Activated CD4-positive, alpha-beta T cell treated with anti-CD3 and anti-CD28 coated beads, Interleukin-2, amount 50 U/mL, for 24 hours (primary cell): ENCODE results near the gene SPINK9.

Experiments used
- DNase-seq, 2 donors: peaks; one replicate each; pipeline ENCODE4 v3.0.0-alpha.2; 2020; ENCODE audit warnings: low read depth in 1 of 2, low spot score in 1 of 2

SPINK9 gene, protein sequence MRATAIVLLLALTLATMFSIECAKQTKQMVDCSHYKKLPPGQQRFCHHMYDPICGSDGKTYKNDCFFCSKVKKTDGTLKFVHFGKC

DNA sequence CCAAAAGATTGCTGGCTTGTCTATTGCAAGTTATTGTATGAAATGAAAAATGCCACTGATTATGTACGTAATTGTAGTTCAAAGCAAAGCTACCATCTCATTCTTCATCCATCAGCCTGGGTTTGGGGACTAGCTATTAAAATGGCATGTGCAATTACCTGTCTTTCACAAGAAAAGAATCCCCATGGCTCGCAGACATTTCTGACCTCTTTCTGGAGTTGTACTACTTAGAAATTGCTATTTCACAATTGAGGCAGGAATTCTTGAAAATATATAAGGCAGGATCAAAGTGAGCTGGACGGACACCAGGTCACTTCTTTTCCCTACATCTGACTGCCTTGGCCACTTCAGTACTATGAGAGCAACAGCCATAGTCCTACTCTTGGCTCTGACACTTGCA, at the start of gene SPINK9:
TSS of gene SPINK9 (plus strand) at position 301 of the 400 bp plus-strand sequence. CDS start at position 356, 55 bp downstream.
- DNase-seq = no peak

DNA sequence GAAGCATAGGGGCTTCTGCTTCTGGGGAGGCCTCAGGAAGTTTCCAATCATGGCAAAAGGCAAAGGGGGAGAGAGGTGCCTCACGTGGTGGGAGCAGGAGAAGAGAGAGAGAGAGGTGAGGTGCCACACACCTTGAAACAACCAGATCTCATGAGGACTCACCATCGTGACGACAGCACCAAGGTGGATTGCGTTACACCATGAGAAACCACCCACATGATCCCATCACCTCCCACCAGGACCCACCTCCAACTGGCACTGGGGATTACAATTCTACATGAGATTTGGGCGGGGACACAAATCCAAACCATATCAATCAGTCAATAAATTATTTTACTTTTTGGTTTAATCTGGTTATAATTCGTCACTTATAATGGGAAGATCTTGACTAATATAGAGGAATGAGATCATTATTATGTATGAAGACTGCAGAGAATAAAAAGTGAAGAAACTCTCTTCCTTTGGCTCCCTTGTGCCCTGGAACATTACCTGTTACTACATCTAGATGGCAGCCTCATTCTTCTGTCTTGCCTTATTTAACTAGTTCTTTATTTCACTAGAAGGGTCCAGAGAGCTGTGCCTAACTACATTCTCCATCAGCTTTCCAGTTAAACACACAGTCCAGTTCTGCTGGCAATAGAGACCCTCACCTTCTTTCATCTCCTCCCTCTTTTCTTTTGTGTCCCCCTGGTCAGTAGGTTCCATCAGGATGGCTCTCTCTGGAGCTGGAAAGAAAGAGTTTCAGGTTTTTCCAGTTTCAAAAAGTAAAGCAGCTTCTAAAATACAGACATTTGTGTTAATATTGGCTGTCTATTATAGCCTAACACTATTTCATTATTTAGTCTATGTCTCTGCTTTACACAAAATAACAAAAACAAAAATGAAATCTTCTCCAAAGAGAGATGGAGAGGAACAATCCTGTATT, 44.8 kb upstream of the SPINK9 start:
- DNase-seq = no peak

DNA sequence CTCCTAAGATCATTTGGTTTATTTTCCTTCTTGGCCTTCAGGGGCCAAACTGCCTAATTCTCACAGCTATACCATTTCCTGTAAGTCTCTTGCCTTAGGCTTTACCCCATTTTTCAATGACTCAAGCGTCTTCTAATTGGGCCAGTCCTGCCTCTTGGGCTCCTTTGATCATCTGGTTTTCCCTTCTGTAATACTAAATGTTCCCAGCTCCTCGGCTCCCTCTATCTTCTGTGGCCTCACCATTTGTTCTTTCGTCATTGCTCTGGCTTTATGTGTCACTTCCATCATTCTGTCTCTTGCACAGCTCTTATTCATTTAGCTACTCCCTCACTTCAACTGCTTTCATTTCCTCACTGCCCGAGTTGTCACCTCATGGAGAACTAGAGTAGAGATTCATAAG, 37.6 kb upstream of the SPINK9 start:
- no peak for DNase-seq

DNA sequence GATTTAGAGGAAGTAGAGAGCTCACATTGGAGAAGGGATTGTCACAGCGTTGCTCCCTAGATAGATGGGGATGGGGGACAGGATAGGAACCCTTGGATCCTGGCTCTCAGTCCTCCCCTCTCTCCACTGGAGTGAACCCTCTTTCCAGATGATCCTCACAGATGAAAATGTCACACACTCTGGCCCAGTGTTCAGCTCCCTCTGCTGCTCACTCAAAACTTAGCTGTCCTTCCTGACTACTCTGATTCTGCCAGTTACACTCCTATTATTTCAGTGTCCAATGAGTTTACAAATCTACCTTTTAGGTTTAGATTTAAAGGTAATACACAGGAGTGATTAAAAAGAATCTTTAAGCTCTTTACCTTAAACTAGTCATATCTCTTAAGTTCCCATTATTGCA, 28.9 kb upstream of the SPINK9 start:
- no peak for DNase-seq

DNA sequence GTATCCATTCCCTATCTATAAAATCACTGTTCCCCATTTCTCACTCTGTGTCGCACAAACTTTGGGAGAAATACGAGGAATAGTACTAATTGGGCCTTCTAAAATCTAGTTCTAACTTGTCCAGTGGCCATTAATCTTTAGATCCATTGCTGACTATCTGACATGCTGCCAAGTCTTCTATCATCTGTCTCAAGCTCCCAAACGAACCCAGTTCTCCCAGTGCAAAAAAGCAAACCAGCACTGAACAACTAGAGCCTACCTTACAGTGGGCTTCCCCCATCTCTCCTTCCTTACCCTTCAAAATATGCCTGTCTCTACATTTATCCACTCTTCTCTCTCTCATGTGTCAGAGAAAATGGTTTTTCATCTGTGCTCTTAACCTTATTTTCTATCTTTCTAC, 26.3 kb upstream of the SPINK9 start:
- DNase-seq = no peak

DNA sequence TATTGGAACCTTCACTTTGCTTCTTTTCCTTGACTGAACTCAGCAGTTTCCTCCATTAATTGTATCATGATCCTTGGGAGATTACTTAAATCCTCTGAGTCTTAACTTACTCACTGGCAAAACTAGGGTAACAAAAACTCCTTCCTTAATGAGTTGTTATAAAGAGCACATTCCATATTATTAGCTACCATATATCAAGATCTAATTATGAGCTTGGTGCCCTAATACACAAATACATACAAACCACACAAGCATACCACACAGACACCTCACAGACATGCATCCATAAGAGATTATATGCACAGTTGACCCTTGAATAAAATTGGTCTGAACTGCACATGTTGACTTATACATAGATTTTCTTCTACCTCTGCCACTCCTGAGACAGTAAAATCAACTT, 25.6 kb upstream of the SPINK9 start:
- DNase-seq = no peak

DNA sequence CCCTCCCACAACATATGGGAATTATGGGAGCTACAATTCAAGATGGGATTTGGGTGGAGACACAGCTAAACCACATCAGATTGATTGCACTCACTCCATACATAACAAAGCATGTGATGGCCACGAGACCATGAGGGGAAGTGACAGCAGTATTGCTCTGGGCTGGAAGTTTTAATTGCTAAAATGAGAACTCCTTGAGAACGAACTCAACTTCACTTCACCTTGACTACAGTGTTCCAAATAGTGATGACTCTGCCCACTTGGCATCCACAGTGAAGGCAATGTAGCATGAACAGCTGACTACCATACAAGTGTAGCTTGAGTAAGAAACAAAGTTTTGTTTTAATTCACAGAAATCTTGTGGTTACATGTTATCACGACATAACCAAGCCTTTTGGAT, 23.9 kb upstream of the SPINK9 start:
- DNase-seq = no peak

DNA sequence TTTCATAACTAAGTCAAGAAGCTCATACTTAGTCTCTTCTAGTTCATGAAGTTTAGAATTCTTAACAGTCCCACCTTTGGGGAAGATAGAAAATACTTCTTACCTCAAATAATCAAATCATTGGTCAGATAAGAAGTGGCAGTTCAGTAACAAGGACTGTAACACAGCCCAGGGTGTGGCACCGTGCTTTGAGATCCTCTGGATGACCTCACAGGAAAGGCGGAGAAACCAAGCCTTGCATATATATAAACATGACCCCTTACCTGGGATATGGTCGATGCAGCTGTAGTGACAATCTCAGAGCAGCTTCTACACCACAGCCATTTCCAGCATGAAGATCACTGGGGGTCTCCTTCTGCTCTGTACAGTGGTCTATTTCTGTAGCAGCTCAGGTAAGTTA, 23.2 kb upstream of the SPINK9 start, which contains the start of gene SPINK7:
TSS of gene SPINK7 (plus strand) at position 271 of the 400 bp plus-strand sequence. CDS start at position 332, 61 bp downstream.
- no peak for DNase-seq

DNA sequence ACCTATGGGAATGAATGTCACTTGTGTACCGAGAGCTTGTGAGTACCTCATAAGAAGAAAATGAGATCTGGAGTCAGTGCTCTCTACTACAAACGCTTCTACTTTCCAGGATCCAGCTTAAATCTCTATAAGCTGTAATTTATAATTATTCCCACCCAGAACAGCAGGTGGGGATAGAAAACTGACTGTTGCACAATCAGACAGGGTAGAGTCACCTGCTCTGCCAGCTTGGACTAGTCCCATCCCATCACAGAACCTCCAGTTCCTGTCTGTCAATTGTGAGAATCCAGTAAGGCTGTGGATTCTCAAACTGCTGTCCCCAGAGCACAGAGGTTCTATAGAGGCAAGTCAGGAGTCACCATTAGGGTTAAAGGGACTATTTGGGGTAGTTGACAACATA, 21.2 kb upstream of the SPINK9 start:
- DNase-seq = no peak

DNA sequence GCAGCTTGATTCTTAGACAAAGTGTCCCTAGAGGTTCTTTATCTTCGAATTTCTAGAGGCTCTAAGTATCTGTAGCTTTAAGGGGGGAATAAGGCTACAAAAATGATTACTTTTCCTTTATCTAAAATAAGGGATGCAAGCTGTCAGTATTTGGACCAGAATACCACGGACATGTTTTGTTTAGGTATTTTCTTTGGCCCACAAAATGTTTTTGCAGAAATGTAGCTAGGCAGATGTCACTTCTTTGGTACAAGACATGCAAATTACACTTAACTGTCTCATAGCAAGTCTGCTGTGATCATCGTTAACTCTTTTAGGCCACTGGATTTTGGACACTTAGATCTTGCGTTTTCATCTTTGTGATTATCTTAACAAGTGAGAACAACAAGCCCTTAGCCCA, 20.6 kb upstream of the SPINK9 start:
- no peak for DNase-seq

DNA sequence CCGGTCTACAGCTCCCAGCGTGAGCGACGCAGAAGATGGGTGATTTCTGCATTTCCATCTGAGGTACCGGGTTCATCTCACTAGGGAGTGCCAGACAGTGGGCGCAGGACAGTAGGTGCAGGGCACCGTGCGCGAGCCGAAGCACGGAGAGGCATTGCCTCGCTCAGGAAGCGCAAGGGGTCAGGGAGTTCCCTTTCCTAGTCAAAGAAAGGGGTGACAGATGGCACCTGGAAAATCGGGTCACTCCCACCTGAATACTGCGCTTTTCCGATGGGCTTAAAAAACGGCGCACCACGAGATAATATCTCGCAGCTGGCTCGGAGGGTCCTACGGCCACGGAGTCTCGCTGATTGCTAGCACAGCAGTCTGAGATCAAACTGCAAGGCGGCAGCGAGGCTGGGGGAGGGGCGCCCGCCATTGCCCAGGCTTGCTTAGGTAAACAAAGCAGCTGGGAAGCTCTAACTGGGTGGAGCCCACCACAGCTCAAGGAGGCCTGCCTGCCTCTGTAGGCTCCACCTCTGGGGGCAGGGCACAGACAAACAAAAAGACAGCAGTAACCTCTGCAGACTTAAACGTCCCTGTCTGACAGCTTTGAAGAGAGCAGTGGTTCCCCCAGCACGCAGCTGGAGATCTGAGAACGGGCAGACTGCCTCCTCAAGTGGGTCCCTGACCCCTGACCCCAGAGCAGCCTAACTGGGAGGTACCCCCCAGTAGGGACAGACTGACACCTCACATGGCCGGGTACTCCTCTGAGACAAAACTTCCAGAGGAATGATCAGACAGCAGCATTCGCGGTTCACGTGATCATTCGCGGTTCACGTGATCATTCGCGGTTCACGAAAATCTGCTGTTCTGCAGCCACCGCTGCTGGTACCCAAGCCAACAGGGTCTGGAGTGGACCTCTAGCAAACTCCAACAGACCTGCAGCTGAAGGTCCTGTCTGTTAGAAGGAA, 15.1 kb upstream of the SPINK9 start:
- DNase-seq = peak in 1 of 2 donors; percentile 3

DNA sequence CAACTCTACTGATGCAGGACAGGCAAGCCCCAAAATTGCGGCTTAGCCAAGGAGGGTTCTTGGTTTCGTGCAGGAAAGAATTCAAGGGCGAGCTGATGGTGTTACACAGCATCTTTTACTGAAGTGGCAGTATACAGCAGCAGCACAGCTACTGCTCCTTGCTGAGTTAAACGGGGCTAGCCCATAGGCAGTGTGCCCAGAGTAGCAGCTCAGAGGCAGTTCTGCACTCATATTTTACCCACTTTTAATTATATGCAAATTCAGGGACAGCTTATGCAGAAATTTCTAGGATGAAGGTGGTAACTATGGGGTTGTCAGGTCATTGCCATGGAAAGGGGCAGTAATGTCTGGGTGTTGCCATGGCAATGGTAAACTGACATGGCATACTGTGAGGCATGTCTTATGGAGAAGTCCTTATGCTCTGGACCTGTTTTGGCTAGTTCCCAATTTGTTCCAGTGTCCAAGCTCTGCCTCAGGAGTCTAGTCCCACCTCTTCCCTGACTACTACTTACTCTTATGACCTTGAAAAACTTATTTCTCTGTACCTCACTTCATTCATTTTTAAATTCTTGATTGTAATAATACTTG, 2.0 kb upstream of the SPINK9 start:
- no peak for DNase-seq

DNA sequence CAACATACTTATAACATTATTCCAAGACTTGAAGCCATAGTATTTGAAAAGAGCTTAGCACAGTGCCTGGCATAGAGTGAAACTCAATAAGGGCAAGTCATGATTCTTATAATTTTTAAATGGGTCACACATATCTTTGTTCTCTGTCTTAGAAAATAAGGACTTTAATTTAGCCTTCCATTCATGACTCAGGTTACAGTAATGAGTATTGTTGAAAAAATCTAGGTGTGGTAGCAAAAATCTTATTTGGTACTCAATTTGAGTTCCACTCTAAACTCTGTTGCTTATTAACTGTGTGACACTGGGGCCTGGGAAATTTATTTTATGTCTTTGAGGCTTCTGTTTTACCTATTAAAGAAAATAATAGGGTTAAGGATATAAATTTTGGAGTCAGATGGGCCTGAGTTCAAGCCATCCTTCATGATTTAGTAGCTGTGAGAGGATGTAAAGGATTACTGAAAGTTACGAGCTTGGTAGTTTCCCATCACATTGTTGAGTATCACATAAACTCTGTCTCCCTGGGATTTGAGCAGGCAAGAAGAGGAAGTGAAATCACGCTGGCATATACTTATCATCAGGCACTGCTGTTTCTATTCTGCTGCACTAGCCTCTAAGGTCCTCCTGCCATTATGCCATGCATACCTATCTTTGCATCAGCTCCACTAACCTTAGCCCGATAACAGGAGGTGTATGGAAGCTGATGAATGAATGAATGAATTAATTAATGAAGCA, 1.5 kb downstream of the SPINK9 start:
- no peak for DNase-seq

DNA sequence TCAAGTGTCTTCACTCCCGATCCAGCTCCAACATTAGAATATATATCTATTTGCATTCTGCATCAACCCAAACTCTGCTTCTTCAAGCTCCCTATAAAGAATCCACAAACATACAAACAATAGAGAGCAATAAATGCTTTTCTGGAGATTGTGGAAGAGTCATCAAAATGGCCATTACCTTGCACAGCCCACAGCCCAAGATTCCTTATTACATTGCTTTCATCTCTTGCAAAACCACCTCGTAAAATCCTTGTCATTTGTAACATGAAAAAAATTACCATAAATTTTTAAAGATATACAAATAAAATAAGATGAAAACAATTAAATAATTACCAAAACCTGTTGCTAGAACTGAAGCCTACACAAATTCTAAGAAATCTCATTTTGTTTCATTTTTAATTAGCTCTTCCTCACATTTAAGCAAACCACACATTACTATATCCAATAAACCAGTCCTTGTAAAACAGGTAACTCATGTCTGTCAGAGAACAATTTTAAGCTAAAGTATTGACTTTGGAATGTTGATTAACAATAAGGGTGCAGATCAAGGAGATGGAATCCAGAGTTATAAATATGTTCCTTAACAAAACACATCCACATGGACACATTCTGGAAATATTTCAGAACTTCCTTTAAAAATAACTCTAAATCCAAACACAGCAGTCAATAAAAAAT, 7.1 kb downstream of the SPINK9 start:
- no peak for DNase-seq

DNA sequence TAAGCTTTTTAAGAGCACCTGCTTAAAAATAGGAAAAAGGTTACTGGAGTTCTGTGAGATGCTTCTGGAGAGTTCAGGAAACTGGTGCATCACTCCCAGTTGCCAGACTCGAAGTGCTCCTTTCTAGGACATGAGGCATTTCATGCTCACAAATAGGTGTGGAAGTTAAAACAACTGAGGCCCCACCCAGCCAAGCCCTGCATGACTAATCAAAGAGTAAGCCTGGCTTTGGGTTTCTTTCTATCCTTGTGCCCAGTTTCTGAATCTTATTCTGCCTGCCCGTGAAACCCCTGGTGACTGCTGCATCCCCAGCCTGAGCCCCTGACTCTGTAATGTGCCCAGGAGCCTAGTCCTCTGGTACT, 7.7 kb downstream of the SPINK9 start:
- no peak for DNase-seq

DNA sequence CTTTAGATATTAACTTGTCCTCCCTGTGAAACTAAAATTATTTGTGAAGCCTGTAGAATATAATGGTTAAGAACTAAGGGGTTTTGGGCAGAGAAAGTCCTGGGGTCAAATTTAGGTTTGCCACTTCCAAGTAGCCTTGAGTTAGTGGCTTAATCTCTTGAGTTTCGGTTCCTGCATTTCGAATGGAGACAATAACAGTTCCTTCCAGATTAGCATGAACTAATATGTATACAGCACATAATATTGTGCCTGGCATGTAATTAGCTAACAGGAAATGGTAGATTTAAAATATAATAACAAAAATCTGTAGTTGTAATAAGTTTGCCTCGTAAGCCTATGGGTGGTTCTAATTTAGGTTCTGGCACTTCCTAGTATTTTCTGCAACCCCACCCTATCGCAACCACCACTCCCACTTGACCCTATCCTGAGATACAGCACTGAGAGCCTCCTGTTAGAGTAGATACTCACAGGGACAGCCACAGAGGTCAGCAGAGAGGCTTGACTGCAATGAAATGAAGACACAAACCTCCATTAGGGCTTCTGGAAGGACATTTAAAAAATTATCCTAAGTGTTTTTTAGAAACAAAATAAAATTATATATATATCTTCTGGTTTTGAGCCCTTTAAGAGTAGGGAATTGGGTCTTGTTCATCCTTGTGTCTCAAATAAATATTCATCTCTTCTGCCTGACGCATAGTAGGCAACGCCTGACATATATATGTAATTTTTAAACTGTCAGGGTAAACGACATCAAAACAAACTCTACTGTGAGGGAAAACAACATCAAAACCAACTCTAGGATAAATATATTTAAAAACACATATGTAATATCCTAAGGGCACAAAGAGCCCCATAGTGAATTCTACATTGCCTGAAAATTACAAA, 8.5 kb downstream of the SPINK9 start:
- no peak for DNase-seq

DNA sequence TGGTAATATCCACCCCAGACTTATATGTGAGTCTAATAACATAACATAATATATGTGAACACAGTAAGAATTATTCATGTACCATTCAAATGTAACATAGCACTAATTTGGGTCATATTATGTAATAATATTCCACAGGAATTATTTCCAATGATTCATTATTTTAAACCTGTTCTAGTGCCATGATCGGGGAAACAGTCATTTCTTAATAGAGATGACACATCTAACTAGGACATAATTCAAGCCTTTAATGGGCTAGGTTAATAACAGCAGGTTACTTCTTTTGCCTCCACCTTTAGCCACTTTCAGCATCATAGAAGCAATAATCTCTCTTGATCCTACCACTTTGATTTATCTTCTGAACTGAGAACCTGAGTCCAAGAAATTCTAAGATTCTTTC, 12.3 kb downstream of the SPINK9 start:
- no peak for DNase-seq

DNA sequence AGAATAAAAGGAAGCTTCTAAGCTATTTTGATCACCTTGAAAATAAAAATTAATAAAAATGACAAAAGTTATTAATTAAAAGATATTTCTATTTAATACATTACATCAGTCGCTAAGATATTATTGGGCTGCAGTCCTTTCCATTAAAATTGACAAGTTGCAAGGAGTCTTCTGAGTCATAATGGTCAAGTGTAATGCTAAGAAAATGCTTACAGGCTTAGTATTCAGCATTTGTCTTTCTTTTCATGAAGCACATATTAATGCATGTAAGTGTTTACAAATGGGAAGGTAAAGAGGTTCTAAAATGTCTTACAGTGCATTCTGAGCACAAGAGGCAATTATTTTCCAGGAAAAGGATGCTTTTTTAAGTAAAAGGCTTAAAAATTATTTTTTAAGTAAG, 17.3 kb downstream of the SPINK9 start:
- DNase-seq = no peak

DNA sequence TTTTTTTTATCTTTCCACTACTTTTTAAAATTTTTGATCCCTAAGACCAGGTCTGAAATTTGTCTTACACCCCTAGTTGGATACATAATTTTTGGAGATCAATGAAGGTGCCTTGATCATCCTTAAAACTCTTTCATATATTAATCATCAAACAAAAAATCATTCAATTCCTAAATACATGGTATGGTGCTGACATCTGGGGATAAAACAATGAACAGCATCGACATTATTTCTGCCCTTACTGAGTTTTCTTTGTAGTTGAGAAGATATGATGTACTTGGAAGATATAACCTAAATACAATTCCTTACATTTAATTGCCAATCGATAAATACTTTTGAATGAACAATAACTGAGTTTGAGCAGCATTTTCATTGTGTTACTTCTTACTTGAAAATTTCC, 18.3 kb downstream of the SPINK9 start:
- no peak for DNase-seq
